Bone marrow (tissue), 2 donors: Measurements from ENCODE around the gene COX6B2.
"Not testable (repeated sequence)": the region's sequence is repeated elsewhere in the genome, so short reads cannot be mapped to it uniquely, and the experiment has no call there.

Experiments used
- DNase-seq, 2 donors: peaks; one replicate each; lab custom pipeline; 2025; lab: John Stamatoyannopoulos, UW

COX6B2 gene

DNA sequence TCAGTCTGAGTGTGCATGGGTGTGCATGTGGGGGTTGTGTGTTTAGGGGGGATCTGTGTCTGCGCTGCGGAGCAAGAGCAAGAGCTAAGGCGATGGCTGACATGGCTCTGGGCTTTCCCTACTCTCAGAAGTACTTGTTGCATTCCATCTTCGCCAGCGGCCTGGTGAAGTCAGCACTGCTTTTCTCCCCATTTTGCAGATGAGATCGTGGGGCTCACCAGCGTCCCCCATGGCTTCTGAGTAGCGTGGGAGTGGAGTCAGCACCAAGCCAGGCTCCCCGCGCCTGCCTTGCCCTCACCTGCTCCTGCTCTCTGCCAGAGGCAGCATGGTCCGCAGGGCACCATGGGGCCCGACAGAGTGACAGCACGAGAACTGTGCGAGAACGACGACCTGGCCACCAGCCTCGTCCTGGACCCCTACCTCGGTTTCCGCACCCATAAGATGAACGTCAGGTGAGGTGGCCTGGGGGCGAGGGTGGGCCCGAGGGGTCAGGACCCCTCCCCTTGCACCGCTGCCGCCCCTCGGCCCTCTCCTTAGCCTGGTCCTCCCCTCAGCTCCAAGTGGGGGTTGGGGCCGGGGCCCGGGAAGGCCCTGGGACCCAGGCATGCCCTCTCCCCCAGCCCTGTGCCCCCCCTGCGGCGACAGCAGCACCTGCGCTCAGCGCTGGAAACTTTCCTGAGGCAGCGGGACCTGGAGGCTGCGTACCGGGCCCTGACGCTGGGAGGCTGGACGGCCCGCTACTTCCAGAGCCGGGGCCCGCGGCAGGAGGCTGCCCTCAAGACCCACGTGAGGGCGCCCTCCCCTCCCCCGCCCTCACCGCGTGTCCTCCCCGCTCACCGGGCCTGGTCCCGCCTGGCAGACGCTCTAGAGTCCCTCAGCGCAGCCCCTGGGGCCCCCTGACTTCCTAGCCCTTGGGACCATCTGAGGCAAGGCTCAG lies 12.7 kb downstream of the COX6B2 start:
- no peak for DNase-seq

DNA sequence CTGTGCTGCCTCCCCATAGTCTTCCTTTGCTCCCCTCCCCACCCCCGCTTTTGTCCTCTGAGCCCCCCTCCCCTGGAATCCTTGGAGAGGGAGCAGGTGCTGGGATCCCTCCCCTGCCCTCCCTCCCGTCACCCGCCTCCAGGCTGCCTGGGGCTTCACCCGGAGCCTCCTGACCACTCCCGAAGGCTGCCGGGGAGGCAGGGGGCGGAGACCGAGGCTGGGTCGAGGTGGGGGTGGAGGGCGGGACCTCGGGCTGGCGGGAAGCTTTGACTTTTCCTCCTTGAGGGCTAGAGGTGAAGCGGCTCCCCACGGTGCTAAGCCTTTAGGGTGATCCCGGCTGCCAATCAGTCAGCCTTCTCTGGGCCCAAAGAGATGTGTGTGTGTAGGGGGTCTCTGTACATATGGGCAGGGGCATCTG lies 13.3 kb downstream of the COX6B2 start:
- no peak for DNase-seq

DNA sequence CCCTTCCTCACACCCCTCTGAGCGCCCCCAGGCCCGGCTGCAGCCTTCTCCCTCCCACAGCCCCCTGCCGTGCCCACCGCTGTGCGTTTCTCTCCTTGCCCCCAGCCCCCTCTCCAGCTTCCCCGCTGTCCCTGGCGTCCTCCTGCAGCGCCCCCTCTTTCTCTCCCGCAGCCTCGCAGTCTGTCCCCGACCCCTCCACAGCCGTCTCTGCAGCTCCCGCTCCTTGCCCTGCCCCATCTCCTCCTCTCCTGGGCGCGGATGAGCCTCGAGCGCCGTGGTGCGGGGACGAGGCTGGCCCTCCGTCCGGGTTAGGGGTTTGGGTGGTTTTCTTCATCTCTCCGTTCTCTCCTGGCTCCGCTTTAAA lies 13.8 kb downstream of the COX6B2 start:
- DNase-seq = no peak

DNA sequence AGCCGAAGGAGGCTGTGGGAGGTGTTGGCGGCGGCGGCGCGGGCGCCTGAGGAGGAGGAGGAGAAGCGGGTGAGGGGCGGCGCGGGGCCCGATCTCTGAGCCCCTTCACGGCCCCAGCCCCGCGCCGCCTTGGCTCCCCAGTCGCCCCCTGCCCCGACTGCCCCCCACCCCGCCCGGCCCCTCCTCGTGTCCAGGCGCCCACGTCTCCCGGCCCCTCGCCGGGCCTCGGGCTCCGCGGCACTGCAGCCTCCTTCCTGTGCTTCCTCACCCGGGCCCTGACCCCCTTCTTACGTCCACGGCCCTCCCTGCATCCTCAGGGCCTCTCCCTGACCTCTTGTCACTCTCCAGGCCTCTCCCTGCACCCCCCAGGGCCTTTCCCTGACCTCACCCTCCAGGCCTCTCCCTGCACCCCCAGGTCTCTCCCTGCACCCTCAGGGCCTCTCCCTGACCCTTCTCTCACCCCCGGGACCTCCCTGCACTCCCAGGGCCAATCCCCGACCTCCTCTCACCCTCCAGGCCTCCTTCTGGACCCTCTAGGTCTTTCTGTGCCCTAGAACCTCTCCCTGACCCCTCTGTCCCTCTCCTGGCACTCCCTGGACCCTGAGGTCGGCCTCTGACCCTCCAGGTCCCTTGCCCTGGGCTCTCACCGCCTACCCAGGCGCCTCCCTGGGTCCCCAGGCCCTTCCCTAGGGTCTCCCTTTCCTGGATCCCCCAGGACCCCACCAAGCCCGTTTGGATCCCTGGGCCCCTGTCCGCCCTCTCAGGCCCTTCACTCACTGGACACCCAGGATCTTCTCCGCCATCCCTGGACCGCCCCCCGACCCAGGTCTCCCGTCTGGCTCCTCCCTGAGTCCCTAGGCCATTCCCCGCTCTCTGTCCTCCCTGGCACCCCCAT lies 14.4 kb downstream of the COX6B2 start:
- DNase-seq = no peak

DNA sequence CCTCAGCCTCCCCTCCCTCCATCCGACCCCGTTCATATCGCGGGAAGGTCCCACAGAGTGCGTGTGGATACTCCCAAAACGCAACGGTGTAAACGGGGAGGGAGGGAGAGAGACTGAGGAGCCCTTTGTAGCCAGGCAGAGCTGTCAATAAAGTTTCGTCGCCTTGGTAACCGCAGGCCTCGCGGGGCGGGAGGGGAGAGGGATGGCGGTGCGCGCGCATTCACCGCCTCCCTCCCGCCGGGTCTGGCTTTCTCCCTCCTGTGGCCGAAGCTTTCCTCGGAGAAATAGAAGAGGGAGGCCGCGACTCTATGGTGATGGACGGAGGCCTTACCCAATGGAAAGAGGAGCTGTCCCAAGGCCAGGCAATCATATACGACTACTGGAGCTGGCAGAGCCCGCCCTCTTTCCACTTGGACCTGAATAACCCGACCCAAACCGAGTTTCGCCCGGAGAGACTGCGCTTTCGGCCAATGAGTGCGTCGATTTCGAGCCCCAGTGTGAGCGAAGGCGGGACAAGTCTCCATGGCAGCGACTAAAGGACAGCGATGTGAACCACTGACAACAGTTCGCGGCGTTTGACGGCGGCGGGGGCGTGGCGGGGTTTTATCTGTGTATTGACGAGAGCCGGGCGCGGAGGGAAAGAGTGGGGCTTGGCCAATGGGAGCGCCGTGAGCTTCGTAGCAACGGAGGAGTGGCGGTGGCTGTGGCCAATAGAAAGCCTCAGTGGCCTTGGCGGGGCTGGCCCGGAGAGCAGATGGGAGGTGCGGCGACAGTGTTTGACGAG lies 15.2 kb downstream of the COX6B2 start, which contains the start of gene KMT5C:
Gene KMT5C (plus strand): TSS at position 772 of the 784 bp plus-strand sequence. CDS start 2,061 bp downstream, outside the sequence.
- peak; percentile 97 to 99 for DNase-seq

DNA sequence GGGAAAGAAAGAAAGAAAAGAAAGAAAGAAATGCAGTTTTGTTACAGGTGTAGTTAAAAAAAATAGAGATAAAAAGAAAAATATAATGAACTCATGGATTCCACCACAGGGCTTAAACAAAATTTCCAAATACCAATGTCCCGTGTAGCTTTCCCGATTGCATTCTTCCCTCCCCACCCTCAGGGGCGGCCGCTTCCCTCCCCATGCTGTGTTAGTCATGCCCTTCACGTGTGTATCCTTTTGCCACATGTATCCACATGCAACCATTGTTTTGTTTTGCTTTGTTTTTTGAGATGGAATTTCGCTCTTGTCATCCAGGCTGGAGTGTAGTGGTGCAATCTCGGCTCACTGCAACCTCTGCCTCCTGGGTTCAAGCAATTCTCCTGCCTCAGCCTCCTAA lies 18.4 kb downstream of the COX6B2 start:
- no peak for DNase-seq

DNA sequence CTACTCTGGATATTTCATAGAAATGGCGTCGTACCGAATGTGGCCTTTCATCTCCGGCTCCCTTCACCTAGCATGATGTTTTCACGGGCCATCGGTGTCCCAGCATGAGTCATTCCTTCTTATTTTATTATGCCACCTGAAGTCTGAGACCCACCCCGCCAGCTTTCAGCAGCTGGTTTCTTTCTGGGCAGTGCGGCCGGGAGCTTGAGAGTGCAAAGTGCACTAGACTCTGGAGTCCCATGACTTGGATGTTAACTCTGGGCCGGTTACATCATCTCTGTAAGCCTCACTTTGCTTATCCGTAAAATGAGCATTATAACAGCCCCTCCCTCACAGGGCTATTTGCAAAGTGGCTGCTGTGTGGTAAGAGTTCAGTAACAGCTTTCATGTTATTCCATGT lies 20.6 kb downstream of the COX6B2 start:
- DNase-seq = no peak

DNA sequence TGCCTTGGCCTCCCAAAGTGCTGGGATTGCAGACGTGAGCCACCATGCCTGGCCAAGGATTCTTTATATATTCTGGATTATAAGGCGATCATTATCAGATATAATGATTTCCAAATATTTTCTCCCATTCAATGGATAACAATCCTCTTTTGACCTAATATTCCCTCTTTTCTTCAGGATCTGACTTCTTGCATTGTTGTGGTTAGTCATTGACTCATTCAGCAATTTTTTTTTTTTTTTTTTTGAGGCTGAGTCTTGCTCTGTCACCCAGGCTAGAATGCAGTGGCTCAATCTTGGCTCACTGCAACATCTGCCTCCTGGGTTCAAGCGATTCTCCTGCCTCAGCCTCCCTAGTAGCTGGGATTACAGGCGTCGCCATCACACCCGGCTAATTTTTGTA lies 24.7 kb downstream of the COX6B2 start:
- DNase-seq = not testable (repeated sequence)

DNA sequence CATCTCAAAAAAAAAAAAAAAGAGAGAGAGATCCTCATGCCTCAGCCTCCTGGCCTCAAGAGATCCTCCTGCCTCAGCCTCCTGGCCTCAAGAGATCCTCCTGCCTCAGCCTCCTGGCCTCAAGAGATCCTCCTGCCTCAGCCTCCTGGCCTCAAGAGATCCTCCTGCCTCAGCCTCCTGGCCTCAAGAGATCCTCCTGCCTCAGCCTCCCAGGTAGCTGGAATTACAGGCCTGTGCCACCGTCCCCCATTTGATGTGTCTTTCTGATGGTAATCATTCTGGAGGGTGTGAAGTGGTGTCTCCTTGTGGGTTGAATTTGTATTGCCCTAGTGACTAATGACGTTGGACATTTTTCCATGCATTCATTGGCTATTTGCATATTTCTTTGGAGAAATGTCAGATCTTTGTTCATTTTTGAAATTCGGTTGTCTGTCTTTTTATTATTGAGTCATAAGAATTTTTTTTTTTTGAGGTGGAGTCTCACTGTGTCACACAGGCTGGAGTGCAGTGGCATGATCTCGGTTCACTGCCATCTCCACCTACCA lies 25.7 kb downstream of the COX6B2 start:
- DNase-seq = not testable (repeated sequence)

DNA sequence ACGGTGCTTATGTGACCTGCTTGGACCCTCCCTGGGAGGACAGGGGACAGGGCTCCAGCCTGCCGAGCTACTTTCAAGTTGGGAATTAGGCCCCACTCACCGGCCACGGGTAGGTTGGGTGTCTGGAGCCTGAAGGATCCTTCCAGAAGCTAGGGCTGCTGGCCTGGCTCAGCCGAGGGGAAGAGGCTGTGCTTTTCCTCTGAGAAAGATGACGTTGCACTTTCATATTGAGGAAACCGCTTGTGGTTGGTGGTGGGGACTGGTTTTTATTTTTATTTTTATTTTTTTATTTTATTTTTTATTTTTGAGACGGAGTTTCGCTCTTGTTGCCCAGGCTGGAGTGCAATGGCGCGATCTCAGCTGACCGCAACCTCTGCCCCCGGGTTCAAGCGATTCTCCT lies 29.3 kb downstream of the COX6B2 start, which contains the start of gene TMEM150B:
Gene TMEM150B (minus strand): TSS at position 170 of the 400 bp plus-strand sequence. CDS start 4,305 bp downstream, outside the sequence.
- DNase-seq = peak in 1 of 2 donors; percentile 19

DNA sequence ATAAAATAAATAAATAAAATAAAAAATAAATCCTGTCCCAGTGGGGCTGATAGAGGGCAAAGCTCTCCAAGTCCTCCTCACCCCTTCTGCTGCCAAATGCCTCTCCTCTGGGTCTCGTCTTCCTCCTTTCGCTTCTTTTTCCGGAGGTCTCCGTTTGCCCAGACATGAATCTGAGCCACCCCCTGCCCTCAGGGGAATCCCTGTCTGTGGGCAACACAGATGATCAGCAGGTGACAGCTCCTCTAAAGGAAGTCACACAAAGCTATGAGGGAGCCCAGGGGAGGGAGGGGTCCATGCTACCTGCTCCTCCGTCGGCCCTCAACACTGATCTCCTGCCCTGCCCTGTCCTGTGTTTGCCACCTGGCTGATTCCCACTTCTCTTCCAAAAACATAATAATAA lies 29.9 kb downstream of the COX6B2 start:
- no peak for DNase-seq

DNA sequence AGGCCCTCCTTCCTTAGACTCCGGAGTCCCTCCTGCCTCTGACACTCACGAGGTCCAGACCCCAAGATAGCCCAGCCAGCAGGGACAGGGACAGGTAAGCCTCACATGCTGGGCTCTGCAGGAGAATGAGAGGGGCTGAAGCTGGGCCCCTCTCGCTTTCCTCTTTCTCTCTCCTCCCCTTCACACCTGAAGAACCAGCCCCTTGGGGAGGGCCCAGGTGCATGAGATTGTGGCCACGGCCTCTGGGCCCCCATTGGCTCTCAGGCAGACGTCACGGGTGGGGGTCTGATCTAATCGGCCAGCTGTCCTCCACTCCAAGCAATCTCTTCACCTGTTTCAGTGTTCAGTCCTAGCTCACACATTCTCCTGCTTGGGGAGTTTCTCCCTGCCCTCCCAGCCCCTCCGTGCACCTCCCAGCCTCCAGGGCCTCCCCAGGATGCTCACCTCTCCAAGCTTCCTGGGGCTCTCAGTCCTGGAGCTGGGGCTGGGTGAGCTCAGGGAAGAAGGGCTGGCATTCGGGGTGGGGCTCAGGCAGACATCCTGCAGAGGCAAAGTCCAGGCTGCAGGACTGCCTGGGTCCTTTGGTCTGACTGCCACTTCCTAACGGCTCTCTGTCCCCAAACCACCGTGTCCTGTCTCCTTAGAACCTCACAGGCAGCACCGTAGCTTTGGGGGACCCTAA lies 32.2 kb downstream of the COX6B2 start:
- DNase-seq = no peak

DNA sequence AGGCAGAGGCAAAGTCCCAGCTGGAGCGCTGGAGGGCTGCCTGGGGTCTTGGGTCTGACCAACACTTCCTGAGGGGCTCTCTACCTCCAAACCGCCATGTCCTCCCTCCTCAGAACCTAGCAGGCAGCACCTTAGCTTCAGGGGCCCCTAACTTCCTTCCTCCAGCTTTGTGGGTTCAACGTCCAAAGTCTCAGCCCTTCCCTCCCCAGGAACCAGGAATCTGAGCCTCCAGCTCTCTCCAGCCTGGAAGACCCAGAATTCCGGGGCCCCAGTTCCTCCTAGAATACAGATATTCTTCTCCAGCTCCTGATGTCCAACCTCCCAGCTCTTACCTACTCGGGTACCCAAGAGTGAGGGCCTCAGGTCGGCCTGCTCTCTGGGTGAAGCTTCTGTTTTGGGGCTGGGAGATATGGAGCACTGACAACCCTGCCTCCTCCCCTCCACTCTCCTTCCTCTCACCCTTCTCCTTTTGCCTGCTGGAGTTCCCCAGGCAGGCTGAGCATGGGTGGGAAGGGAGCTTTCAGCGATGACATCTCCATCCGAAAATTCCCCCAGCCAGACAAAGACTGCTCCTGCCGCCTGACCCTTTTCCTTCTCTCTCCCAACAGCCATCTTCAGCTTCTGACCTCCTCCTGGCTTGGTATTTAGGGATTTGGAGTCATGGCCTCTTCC lies 32.9 kb downstream of the COX6B2 start:
- no peak for DNase-seq

DNA sequence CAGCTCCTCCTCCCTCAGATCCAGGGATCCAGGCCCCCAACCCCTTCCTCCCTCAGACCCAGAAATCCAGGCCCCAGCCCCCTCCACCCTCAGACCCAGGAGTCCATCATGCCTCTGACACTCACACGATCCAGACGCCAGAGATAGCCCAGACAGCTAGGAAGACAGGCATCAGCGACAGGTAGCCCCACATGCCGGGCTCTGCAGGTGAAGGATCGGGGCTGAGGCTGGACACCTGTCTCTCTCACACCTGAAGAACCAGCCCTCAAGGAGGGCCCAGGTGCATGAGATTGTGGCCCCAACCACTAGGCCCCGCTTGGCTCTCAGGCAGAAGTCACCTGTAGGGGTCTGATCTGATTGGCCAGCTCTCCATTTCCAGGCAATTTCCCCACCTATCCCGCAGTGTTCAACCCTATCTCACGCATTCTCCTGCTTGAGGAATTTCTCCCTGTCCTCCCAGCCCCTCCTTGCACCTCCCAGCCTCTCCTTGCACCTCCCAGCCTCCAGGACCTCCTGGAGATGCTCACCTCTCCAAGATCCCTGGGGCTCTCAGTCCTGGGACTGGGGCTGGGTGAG lies 33.6 kb downstream of the COX6B2 start:
- no peak for DNase-seq

DNA sequence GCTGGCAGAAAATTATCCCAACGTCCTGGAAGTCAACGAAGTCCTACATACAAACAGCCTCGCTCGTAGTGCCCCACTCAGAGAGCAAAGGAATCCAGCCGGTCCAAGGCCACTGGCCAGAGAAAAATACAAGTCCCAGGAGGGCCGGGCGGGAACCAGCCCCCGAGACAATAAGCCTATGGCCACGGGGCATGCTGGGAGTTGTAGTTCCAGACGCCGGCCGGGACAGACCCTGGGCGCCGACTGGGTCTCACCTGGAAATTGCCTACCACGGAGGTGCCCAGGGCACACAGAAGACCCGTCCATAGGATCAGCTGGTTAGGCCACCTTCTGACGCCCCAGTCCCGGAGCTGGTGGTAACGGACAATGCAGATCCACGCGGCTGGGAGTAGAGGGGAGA lies 34.7 kb downstream of the COX6B2 start:
- no peak for DNase-seq

DNA sequence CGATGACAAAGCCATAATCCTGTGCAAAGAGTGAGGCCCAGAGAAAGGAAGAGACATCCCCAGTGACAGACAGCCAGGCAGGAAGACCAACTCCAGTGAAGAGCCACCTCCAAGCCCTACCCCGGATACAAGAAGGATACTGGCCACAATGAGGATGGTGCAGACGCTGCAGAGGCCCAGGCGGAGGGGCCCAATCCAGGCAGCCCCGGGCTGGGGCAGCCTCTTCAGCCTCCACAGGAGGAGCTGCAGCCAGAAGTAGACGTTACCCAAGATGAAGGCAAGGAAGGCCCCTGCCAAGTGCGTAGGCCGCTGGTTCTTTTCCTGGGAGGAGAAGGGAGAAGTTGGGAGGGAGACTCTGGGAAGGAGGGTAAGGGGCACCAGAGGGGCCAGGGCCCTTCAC lies 37.9 kb downstream of the COX6B2 start:
- DNase-seq = no peak

DNA sequence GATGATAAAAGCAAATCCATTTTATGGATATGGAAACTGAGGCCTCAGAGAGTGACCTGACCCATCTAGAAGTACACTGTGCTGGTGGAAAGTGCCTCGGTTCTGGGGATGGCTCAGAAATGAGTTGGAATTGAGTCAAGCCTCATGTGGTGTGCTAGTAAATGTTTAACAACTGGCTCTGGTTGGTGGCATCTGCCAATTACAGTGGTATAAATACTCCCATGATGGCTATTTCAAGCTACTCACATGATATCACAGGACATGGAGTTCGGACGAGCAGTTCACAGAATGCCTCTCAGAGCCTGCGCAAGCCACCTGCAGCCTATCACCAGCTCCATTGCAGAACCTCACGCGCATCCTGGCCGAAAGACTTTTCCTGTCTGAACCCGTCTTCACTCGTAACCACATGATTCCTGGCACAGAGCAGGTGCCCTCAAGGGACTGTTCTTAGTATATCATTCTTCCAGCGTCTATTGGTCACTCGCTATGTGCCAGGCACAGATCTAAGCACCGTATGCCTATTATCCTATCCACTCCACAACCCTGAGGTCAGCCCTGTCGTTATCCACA lies 38.5 kb downstream of the COX6B2 start:
- no peak for DNase-seq

DNA sequence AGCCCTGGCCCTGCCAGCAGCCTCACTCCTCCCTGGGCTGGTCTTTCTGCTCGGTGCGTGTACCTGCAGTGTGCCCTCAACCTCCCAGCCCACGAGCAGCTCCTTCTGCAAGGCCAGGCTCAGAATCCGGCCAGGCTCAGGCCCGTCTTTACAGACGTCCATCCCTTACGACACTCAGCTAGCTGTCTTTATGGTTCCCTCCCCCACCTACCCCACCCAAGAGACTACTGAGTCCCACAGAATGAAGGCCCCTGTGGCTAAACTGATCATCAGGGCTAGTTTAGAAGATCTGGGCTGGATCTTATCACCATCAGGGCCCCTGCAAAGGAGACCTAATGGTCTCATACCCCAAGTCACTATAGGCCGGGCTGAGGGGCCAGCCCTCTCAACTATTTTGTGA lies 40.1 kb downstream of the COX6B2 start:
- no peak for DNase-seq

DNA sequence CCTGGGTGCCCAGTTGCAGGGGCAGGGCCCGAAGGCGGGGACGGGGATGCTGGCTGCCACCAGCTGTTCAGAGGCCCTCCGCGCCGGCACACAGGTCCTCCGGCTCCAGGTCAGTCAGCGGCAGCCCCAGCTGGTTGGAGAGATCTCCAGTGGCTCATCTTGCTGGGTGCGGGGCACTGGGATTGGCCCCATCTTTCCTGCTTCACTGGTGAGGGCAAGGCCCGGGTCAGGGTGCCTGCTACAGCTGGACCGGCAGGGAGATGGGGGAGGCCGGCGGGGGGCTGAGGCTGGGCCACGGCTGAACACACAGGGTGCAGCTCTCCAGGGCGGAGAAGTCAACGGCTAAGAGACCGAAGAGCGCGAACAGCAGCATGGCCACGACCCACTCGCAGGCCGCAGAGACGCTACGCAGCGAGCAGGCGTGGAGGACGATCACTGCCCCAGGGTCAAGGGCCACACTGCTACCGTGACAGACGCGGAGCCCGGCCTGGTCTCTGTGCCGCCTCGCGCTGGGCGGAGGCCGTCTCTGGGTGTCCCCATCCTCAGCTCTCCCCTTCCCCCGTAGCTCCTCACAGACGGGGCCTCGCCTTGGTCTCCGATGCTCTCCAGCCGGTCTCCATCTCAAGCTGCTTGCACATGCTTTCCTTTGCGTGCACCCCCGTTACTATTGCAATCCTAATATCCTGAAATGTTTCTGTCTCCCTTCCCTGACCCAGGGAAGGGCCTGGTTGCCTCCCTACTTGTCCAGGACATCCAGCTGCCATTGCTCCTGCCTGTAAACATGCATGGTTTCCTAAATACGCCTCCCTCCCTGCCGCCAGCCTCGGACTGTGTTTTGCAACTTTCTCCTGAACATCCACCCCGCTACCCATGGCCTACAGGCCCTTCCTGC lies 41.7 kb downstream of the COX6B2 start:
- no peak for DNase-seq
